ENCODE results near the gene VCPKMT.

Gene VCPKMT

GRCh38 chr14:50063876-50064420 is 52.4 kb downstream of the VCPKMT start:
- DNase-seq = no peak

GRCh38 chr14:50062438-50063085 is 53.8 kb downstream of the VCPKMT start:
- DNase-seq = peak; percentile 14

GRCh38 chr14:50061664-50062437 is 54.5 kb downstream of the VCPKMT start:
- peak; percentile 54 for DNase-seq

GRCh38 chr14:50060871-50061663 is 55.3 kb downstream of the VCPKMT start:
- peak; percentile 16 for DNase-seq

GRCh38 chr14:50059763-50060616 is 56.4 kb downstream of the VCPKMT start:
- DNase-seq = no peak
